Colonic mucosa (tissue), 4 donors: ENCODE measurements around the gene DOCK2. TPM values are rescaled to one million over a fixed set of nuclear protein-coding genes. Genes with fewer than 3 reads are reported as not detected.

ENCODE experiments used
- DNase-seq: peaks from one replicate; pipeline ENCODE4 v3.0.0-alpha.2; 2020
- H3K27ac ChIP-seq: fragments of 200-600 bp; one replicate; pipeline ENCODE4 v1.8.0; 2021
- H3K27me3 ChIP-seq: fragments of 200-600 bp; one replicate; pipeline ENCODE4 v1.8.0; 2021
- H3K36me3 ChIP-seq: fragments of 200-600 bp; one replicate; pipeline ENCODE4 v1.8.0; 2021
- H3K4me1 ChIP-seq: fragments of 200-600 bp; one replicate; pipeline ENCODE4 v1.8.0; 2021; ENCODE audit warnings: mild to moderate bottlenecking
- H3K4me3 ChIP-seq: fragments of 200-600 bp; one replicate; pipeline ENCODE4 v1.8.0; 2021
- H3K9ac ChIP-seq, 2 donors: one replicate each; pipeline ENCODE4 v1.7.0; 2013; ENCODE audit warnings: control low read depth in 2 of 2, low read depth in 2 of 2, low read length in 2 of 2
- H3K9me3 ChIP-seq: fragments of 200-600 bp; one replicate; pipeline ENCODE4 v1.8.0; 2021
- CTCF ChIP-seq: fragments of 200-600 bp; IDR thresholded peaks from one replicate; pipeline ENCODE4 v1.8.0; 2022; ENCODE audit warnings: antibody characterized with exemption, mild to moderate bottlenecking
- intact Hi-C: fragments of 100-400 bp; cut with DNase I; formaldehyde crosslinking; loops from one replicate; pipeline ENCODE4 v1.14.1; 2022
- total RNA-seq, 2 donors: library from RNA; stranded (reverse); fragmentation: NEBNext Ultra II Directional in 1 of 2; extraction: Animal tissue kit (Norgen Biotek cat#: 25700) in 1 of 2; gene quantifications; one replicate each; pipeline ENCODE4 v1.2.1, GENCODE V29; 2021
- donor health status: healthy.
- donor health status: DM: no; HTN: no; CAD: no.
- donor health status: DM: no; HTN: no; CAD: no.

Gene DOCK2
- total RNA-seq, 2 donors from 2014 or later: 4.8 to 6.0 TPM

GRCh38 chr5:169801324-169801777 lies 164.3 kb downstream of the DOCK2 start:
- Histone ChIP-seq H3K4me3 (no peak overlapping the region), H3K4me1 (no peaks in the 10 kb centered on the region), H3K36me3 (no peaks in the 10 kb centered on the region), H3K27me3 (no peaks in the 10 kb centered on the region), H3K9me3 (no peaks in the 10 kb centered on the region), H3K27ac (no peak overlapping the region), H3K9ac (no peak overlapping the region)
- intact Hi-C loops: no loop called here
- DNase-seq: no peak
- TF ChIP-seq CTCF: no peak

- TF ChIP-seq CTCF: no peak
Observed at GRCh38 chr5:169801781-169802180, 164.7 kb downstream of the DOCK2 start.

GRCh38 chr5:169803077-169803981 lies 166.3 kb downstream of the DOCK2 start:
- H3K4me3 ChIP-seq: no peak overlapping the region
- no peak overlapping the region for H3K27ac ChIP-seq
- no peaks in the 10 kb centered on the region for H3K9me3 ChIP-seq
- H3K27me3 ChIP-seq: no peaks in the 10 kb centered on the region
- no peaks in the 10 kb centered on the region for H3K4me1 ChIP-seq
- no peak for TF ChIP-seq CTCF
- intact Hi-C loops: no loop called here
- H3K9ac ChIP-seq: no peak overlapping the region
- DNase-seq: no peak
- no peaks in the 10 kb centered on the region for H3K36me3 ChIP-seq

More at GRCh38 chr5:169801781-169802180, 164.7 kb downstream of the DOCK2 start:
- Histone ChIP-seq H3K27ac (no peak overlapping the region), H3K27me3 (no peaks in the 10 kb centered on the region), H3K36me3 (no peaks in the 10 kb centered on the region), H3K9ac (no peak overlapping the region), H3K9me3 (no peaks in the 10 kb centered on the region), H3K4me3 (no peak overlapping the region), H3K4me1 (no peaks in the 10 kb centered on the region)
- intact Hi-C loops: no loop called here
- no peak for DNase-seq

- TF ChIP-seq CTCF: no peak
Observed at GRCh38 chr5:169804861-169805260, 167.8 kb downstream of the DOCK2 start.

GRCh38 chr5:169805527-169805934 lies 168.5 kb downstream of the DOCK2 start:
- no peak for TF ChIP-seq CTCF
- H3K27ac ChIP-seq: no peak overlapping the region
- DNase-seq: no peak
- no peaks in the 10 kb centered on the region for H3K4me1 ChIP-seq
- no peak overlapping the region for H3K9ac ChIP-seq
- H3K9me3 ChIP-seq: no peaks in the 10 kb centered on the region
- intact Hi-C loops: no loop called here
- no peaks in the 10 kb centered on the region for H3K36me3 ChIP-seq
- H3K27me3 ChIP-seq: no peaks in the 10 kb centered on the region
- no peak overlapping the region for H3K4me3 ChIP-seq

More at GRCh38 chr5:169804861-169805260, 167.8 kb downstream of the DOCK2 start:
- H3K4me1 ChIP-seq: no peaks in the 10 kb centered on the region
- H3K9ac ChIP-seq: no peak overlapping the region
- DNase-seq: no peak
- H3K9me3 ChIP-seq: no peaks in the 10 kb centered on the region
- no peak overlapping the region for H3K4me3 ChIP-seq
- no peaks in the 10 kb centered on the region for H3K36me3 ChIP-seq
- H3K27ac ChIP-seq: no peak overlapping the region
- intact Hi-C loops: no loop called here
- no peaks in the 10 kb centered on the region for H3K27me3 ChIP-seq
